Stimulated activated CD4-positive, alpha-beta T cell treated with anti-CD3 and anti-CD28 coated beads, Interleukin-2, amount 100 ng/mL, for 24 hours (primary cell): ENCODE data around the gene ALDH1B1.

Experiments
- DNase-seq, 2 donors: peaks; one replicate each; pipeline ENCODE4 v3.0.0-alpha.2; 2020

The ALDH1B1 gene

DNA sequence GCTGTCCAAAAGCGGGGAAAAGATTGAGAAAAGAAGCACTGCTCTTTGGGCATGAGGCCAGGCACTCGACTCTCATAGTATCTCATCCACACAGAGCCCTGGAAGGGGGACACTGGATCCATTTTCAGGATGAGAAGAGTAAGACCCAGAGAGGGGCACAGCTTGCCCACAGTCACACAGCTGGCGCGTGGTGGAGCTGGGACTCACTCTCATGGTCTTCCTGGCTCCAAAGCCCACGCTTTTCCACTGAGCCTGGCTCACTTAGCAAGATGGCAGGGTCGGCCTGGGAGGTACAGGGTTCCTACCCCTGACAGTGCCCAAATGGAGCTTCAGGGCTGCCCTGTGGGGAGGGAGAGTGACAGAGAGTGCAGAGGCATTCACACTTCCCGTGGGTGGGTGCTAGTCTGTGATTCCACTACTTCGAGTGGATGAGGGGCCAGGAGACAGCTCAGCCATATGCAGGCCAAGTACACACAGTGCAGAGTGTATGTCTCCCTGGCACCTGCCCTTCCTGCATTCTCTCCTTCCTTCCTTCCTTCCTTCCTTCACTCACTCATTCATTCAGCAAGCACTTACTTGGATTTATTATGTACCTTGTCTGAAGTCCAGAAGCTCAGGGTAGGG, 50.1 kb downstream of the ALDH1B1 start:
- no peak for DNase-seq

DNA sequence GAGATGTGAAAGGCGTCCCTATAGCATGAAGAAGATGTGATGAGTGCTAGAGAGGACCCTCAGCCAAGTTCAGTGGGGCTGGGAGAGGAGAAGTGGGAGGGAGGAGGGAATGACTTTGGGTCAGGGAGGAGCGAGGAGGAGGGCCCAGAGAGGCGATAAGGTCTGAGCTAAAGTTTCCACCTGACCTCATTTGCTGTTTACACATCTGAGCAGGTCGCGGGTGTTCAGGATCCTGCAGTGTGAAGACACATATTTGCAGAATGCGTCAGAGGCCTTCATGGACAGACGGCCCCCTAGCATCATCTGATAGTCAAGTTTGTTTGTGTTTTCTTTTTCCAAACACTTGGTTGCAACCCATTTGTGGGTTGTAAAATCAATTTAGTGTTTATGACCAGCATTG, 50.7 kb downstream of the ALDH1B1 start:
- DNase-seq, result no peak

DNA sequence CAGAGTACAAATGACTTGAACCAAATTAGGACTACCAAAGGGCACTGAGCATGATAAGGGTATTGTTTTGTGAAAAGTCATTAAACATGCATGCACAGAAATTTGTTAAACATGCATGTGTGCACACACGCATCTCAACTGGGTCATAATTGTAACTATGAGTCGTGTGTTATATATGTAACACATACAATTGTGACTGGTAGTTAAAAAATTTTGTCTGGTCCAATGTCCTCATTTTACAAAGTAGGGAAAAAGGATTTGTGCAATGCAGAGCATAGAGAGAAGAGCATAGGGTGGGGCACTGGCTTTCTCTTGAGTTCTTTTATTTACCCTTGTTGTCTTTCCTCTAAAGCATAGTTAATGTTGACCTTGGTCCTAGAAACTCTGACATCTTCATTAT, 51.1 kb downstream of the ALDH1B1 start:
- DNase-seq, result no peak

DNA sequence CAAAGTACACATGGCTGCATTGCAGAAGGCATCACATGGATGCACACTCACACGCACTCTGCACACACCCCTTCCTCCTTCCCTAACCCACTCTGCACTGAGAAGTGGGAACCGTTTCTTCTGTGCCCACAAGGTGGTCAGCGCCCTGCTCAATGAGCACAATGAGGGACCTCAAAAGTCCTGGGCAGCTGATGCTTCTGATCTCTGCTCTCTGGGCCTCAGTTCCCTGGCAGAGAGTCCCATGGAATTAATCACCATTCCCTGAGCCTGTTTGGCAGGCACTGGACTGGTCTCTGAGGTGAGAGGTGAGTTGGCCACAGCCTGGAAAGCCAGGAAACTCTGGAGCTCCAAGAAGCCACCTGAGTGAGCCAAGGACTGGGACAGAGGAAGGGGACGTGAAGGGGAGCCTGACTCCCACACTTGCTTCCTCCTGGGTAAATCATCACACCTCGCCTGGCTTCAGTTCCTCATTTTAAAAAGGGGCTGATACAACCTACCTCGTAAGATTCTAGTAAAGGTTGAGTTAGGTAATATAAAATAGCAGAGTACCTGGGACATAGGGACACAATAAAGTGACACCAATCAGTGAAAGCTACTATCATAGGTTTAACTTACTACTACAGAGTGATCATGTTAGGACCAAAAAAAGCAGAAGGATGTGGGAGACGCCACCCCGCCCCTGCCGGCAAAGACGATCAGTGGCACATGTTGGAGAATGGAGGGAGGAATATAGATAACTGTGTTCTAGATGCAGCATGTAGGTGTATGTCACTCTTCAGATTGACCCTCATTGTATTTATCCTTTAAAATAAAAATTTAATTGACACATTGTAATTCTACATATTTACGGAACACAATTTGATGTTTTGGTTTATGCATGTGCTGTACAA, 52.9 kb downstream of the ALDH1B1 start:
- DNase-seq, result no peak

DNA sequence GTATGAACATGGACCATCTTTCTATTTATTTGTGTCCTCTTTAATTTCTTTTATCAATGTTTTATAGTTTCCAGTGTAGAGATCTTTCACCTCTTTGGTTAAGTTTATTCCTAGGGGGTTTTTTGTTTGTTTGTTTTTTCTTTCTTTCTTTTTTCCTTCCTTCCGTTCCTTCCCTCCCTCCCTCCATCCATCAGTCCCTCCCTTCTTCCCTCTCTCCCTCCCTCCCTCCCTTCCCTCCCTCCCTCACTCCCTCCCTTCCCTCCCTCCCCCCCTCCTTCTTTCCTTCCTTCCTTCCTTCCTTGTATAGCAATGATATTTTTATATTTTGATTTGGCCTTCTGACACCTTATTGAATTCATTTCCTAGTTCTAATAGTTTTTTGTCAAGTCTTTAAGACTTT, 55.2 kb downstream of the ALDH1B1 start:
- DNase-seq, result no peak
